Thyroid gland (tissue), 4 donors: ENCODE results near the gene RINT1. TPM values are rescaled to one million over a fixed set of nuclear protein-coding genes. Genes with fewer than 3 reads are reported as not detected.

Source experiments
- DNase-seq, 2 donors: peaks; one replicate each; pipeline ENCODE4 v3.0.0-alpha.2; 2019
- H3K27ac ChIP-seq, 3 donors: fragments of 200-600 bp; sonication (generic); 1 replicate in 2 of 3; 2 replicates in 1 of 3; pipeline ENCODE4 v1.5.1; 2016 to 2019; ENCODE audit warnings: mild to moderate bottlenecking in 1 of 3, moderate library complexity in 1 of 3
- H3K27me3 ChIP-seq: fragments of 200-600 bp; sonication (generic); one replicate; pipeline ENCODE4 v1.5.1; 2019
- H3K36me3 ChIP-seq, 2 donors: fragments of 200-600 bp; sonication (generic); one replicate each; pipeline ENCODE4 v1.5.1; 2016 to 2019
- H3K4me1 ChIP-seq, 2 donors: fragments of 200-600 bp; sonication (generic); one replicate each; pipeline ENCODE4 v1.5.1; 2017 to 2019
- H3K4me3 ChIP-seq, 3 donors: fragments of 200-600 bp; sonication (generic); replicated peaks in 1 of 3; 1 replicate in 2 of 3; 2 replicates in 1 of 3; pipeline ENCODE4 v1.5.1; 2016; ENCODE audit warnings: mild to moderate bottlenecking in 1 of 3
- H3K9me3 ChIP-seq: fragments of 200-600 bp; sonication (generic); one replicate; pipeline ENCODE4 v1.5.1; 2017
- POLR2A ChIP-seq, 2 donors: fragments of 450-650 bp; IDR thresholded peaks; one replicate each; pipeline ENCODE4 v1.6.1; 2017; ENCODE audit warnings: antibody characterized with exemption in 2 of 2, mild to moderate bottlenecking in 2 of 2, moderate library complexity in 1 of 2
- WGBS, 2 donors: methylation state at CpG; one replicate each; pipeline ENCODE4 v1.1.5; 2017; 5-methylcytosine and 5-hydroxymethylcytosine counted together
- intact Hi-C: fragments of 100-400 bp; cut with DNase I; formaldehyde crosslinking; loops from one replicate; pipeline ENCODE4 v1.15.1; 2023
- total RNA-seq, 4 donors: library from RNA; depleted of rRNA; stranded (reverse); fragments of >200 nt; gene quantifications; one replicate each; pipeline ENCODE4 v1.2.3, GENCODE V29; 2016
- TF ChIP-seq, protein P1 (sequence below), 6 experiments: fragments of 200-600 bp in 3 of 6; fragments of 450-650 bp in 3 of 6; sonication (generic) in 3 of 6; IDR thresholded peaks; one replicate each; pipeline ENCODE4 v1.5.1; 2016 to 2019; ENCODE audit warnings: antibody characterized with exemption in 6 of 6, mild to moderate bottlenecking in 2 of 6, inconsistent platforms in 1 of 6, moderate library complexity in 1 of 6

Gene RINT1
- total RNA-seq, 4 donors from 2014 or later = 15.5 to 22.3 (median 21.7) TPM

DNA sequence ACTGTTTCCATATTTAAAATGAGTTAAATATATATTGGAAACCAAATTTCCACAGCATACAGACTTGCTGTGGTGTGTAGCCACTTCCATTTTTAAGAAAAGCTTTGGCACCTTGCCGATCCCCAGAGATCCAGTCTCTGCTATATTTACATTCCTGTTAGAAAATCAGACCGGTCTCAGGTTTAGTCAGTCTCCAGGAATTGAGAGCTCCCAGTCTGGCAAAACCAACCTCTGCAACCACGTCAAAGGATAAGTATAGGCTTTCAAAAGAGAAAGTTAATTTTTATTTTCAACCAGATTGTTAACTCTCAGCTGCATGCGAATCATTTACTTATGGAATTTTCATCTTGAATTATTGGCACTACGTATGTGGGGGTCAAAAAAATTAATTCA, 38.1 kb upstream of the RINT1 start:
- Histone ChIP-seq H3K27ac (no peak overlapping the region), H3K4me1 (no peaks in the 10 kb centered on the region), H3K4me3 (no peak overlapping the region), H3K27me3 (no peaks in the 10 kb centered on the region), H3K36me3 (no peaks in the 10 kb centered on the region), H3K9me3 (no peaks in the 10 kb centered on the region)
- TF ChIP-seq, protein P1, sequence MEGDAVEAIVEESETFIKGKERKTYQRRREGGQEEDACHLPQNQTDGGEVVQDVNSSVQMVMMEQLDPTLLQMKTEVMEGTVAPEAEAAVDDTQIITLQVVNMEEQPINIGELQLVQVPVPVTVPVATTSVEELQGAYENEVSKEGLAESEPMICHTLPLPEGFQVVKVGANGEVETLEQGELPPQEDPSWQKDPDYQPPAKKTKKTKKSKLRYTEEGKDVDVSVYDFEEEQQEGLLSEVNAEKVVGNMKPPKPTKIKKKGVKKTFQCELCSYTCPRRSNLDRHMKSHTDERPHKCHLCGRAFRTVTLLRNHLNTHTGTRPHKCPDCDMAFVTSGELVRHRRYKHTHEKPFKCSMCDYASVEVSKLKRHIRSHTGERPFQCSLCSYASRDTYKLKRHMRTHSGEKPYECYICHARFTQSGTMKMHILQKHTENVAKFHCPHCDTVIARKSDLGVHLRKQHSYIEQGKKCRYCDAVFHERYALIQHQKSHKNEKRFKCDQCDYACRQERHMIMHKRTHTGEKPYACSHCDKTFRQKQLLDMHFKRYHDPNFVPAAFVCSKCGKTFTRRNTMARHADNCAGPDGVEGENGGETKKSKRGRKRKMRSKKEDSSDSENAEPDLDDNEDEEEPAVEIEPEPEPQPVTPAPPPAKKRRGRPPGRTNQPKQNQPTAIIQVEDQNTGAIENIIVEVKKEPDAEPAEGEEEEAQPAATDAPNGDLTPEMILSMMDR (IDR thresholded peaks at IDR 0.05) = no peak
- TF ChIP-seq POLR2A (IDR thresholded peaks at IDR 0.05) = no peak
- WGBS, 2 donors = 89 to 94% methylated on average over 5 of the region's 5 CpGs
- intact Hi-C loops = no loop called here
- DNase-seq = no peak

DNA sequence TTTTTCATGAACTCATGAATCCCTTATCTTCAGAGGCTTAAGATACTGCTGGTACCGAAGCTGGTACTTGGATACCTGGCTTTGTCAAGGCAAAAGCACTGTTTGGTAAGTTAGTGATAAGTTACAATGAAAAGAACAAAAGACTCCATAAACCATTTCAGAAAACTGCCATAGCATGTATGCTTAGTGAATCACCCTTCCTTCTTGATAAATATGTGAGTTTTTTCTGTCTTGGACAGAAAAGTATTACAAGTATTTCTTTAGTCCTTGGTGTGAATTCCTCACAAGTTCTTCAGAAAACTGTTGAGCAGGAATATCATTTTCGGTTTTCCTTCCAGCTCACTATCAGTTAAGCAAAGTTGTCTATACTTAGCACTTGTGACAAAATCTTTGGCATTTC, 35.5 kb upstream of the RINT1 start:
- no peaks in the 10 kb centered on the region for H3K4me1 ChIP-seq
- TF ChIP-seq, protein P1 (IDR thresholded peaks at IDR 0.05) = no peak
- no peak for TF ChIP-seq POLR2A (IDR thresholded peaks at IDR 0.05)
- no peak overlapping the region for H3K27ac ChIP-seq
- WGBS, 2 donors = 86 to 88% methylated on average over 2 of the region's 2 CpGs
- no peak for DNase-seq
- no peak overlapping the region for H3K4me3 ChIP-seq
- intact Hi-C loops = no loop called here
- H3K36me3 ChIP-seq = peaks cover 0 to 4% of the 10 kb centered on the region in 2 donors
- H3K27me3 ChIP-seq = no peaks in the 10 kb centered on the region
- no peaks in the 10 kb centered on the region for H3K9me3 ChIP-seq

DNA sequence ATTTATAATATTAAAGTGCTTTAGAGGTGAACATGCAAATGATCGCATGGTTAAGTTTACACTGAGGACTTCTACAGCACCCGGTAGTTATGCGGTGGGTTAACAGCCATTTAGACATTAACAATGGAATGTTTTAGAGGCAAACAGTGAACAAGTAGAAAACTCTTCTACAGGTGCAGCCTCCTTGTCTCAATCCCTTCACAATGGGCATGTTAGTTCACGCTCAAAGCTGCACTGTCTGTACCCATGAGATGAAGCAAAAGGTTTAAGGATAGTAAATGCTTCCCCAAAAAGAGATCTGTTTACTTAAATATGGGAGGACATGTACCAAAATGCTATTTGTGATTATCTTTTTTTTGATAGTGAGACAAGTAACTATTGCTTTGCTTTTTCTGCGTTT, 35.0 kb upstream of the RINT1 start:
- TF ChIP-seq POLR2A (IDR thresholded peaks at IDR 0.05) = no peak
- TF ChIP-seq, protein P1 (IDR thresholded peaks at IDR 0.05) = no peak
- no peak for DNase-seq
- WGBS, 2 donors = 91 to 93% methylated on average over 5 of the region's 5 CpGs
- Histone ChIP-seq H3K9me3 (no peaks in the 10 kb centered on the region), H3K36me3 (peaks cover 0 to 6% of the 10 kb centered on the region in 2 donors), H3K4me1 (no peaks in the 10 kb centered on the region), H3K4me3 (no peak overlapping the region), H3K27ac (no peak overlapping the region), H3K27me3 (no peaks in the 10 kb centered on the region)
- intact Hi-C loops = no loop called here

DNA sequence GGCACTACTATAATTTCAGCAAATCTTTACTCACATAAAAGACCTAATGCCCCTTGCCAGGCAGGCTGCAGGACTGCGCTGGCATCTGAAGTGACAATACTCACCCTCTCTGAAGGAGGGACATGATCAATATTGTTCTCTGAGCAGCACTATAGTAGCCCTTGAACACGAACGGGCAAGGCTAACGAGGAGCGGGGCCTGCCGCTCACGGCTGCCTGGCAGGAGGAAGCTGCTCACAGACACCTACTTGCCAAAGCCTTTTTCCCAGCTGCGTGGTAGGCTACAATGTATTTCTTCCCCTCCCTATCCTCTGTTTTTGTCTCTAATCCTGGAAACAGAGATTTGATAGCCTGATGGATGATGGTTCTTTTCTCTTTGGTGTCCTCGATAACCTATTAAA, 29.8 kb upstream of the RINT1 start:
- WGBS, 2 donors = 90 to 94% methylated on average over 7 to 9 of the region's 9 CpGs
- no peaks in the 10 kb centered on the region for H3K4me1 ChIP-seq
- DNase-seq = no peak
- TF ChIP-seq, protein P1 (IDR thresholded peaks at IDR 0.05) = no peak
- TF ChIP-seq POLR2A (IDR thresholded peaks at IDR 0.05) = no peak
- no peaks in the 10 kb centered on the region for H3K27me3 ChIP-seq
- H3K36me3 ChIP-seq = peaks cover 0 to 10% of the 10 kb centered on the region in 2 donors
- H3K4me3 ChIP-seq = no peak overlapping the region
- no peaks in the 10 kb centered on the region for H3K9me3 ChIP-seq
- intact Hi-C loops = no loop called here
- H3K27ac ChIP-seq = no peak overlapping the region

DNA sequence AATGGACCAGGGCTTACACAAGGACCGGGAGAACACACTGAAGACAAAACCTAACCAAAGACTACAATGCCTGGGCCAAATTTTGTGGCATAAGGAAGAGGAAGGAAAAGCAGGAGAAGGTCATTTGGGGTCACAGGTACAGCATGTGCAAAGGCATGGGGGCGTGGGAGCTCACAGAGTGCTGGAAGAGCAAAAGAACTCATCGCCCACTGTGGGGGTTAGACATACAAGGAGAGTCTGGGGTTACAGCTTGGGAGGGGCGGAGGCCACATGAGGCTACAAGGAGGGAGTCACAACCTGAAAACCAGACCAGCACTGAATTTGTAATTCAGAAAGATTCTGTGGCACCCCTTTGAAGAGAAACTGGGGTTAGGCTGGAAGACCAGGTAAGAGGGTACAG, 19.6 kb upstream of the RINT1 start:
- Histone ChIP-seq H3K36me3 (no peaks in the 10 kb centered on the region), H3K9me3 (no peaks in the 10 kb centered on the region), H3K27ac (no peak overlapping the region), H3K27me3 (no peaks in the 10 kb centered on the region), H3K4me1 (no peaks in the 10 kb centered on the region), H3K4me3 (no peak overlapping the region)
- TF ChIP-seq POLR2A (IDR thresholded peaks at IDR 0.05) = no peak
- TF ChIP-seq, protein P1 (IDR thresholded peaks at IDR 0.05) = no peak
- intact Hi-C loops = no loop called here
- WGBS, 2 donors = 86 to 89% methylated on average over 4 of the region's 4 CpGs
- no peak for DNase-seq
